Measurements from ENCODE around the gene MYO7A.

MYO7A gene

GRCh38 chr11:77259641-77260040, 131.6 kb downstream of the MYO7A start:
- no peaks in the 10 kb centered on the region for H3K27me3 ChIP-seq

GRCh38 chr11:77262803-77263202, 134.8 kb downstream of the MYO7A start:
- TF ChIP-seq Cebpa-rat (IDR thresholded peaks at IDR 0.05): no peak
- H3K4me3 ChIP-seq: no peak overlapping the region

More at GRCh38 chr11:77259641-77260040, 131.6 kb downstream of the MYO7A start:
- Histone ChIP-seq H4K20me1 (no peaks in the 10 kb centered on the region), H3K4me1 (no peaks in the 10 kb centered on the region), H3K4me3 (no peak overlapping the region), H3K9me3 (replicated peaks in 1 of 11) (peaks cover 12 to 30% (median 15%) of the 10 kb centered on the region in 11 experiments; a peak in 20 of 22 replicates), H3K4me2 (no peak overlapping the region), H3K27ac (no peak overlapping the region), H3K9ac (no peak overlapping the region), H3K36me3 (no peaks in the 10 kb centered on the region)
- TF ChIP-seq Cebpa-rat (IDR thresholded peaks at IDR 0.05): no peak

More at GRCh38 chr11:77262803-77263202, 134.8 kb downstream of the MYO7A start:
- H4K20me1 ChIP-seq: no peaks in the 10 kb centered on the region
- no peaks in the 10 kb centered on the region for H3K36me3 ChIP-seq
- H3K27me3 ChIP-seq: no peaks in the 10 kb centered on the region
- no peak overlapping the region for H3K9ac ChIP-seq
- H3K4me2 ChIP-seq: no peak overlapping the region
- peaks cover 12 to 30% (median 15%) of the 10 kb centered on the region in 11 experiments; a peak in 20 of 22 replicates for H3K9me3 ChIP-seq (replicated peaks in 1 of 11)
- no peak overlapping the region for H3K27ac ChIP-seq
- no peaks in the 10 kb centered on the region for H3K4me1 ChIP-seq

Measured in BLaER1 treated with 17β-estradiol and CSF1 and Interleukin-3, amounts not matched to agents 10 nM and 100 nM (cell line).